Testis (tissue), 2 donors: Measurements from ENCODE around the gene VBP1.

ENCODE experiments used
- POLR2A ChIP-seq: fragments of 450-650 bp; IDR thresholded peaks from one replicate; pipeline ENCODE4 v1.6.1; 2017; ENCODE audit warnings: antibody characterized with exemption, mild to moderate bottlenecking, moderate library complexity
- TF ChIP-seq, protein P1 (sequence below), 3 experiments: fragments of 450-650 bp in 2 of 3; fragments of 200-600 bp in 1 of 3; sonication (generic) in 1 of 3; IDR thresholded peaks; one replicate each; pipeline ENCODE4 v1.5.1; 2016 to 2019; ENCODE audit warnings: antibody characterized with exemption in 3 of 3, mild to moderate bottlenecking in 2 of 3, moderate library complexity in 1 of 3

DNA sequence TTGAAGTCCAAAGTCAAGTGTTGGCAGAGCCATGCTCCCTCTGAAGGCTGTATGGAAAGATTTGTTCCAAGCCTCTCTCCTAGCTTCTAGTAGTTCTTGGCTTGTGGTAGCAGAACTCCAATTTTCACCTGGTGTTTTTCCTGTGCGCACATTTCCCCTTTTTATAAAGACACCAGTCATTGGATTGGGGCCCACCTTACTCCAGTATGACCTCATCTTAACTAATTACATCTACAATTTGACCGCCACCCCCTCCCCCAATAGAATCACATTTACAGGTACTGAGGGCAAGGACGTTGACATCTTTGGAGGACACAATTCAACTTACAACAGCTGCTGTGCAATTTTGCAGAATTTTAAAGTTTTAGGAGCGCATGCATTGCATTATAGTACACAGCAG lies 31.2 kb downstream of the VBP1 start:
- TF ChIP-seq, protein P1, sequence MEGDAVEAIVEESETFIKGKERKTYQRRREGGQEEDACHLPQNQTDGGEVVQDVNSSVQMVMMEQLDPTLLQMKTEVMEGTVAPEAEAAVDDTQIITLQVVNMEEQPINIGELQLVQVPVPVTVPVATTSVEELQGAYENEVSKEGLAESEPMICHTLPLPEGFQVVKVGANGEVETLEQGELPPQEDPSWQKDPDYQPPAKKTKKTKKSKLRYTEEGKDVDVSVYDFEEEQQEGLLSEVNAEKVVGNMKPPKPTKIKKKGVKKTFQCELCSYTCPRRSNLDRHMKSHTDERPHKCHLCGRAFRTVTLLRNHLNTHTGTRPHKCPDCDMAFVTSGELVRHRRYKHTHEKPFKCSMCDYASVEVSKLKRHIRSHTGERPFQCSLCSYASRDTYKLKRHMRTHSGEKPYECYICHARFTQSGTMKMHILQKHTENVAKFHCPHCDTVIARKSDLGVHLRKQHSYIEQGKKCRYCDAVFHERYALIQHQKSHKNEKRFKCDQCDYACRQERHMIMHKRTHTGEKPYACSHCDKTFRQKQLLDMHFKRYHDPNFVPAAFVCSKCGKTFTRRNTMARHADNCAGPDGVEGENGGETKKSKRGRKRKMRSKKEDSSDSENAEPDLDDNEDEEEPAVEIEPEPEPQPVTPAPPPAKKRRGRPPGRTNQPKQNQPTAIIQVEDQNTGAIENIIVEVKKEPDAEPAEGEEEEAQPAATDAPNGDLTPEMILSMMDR (IDR thresholded peaks at IDR 0.05): no peak
- no peak for TF ChIP-seq POLR2A
